Stomach (tissue), 9 donors: ENCODE results near the gene UGT2B7. TPM values are rescaled to one million over a fixed set of nuclear protein-coding genes. Genes with fewer than 3 reads are reported as not detected.

ENCODE experiments used
- DNase-seq, 2 donors: peaks; one replicate each; pipeline versions ENCODE4 v3.0.0 to v3.0.0-alpha.2; 2013 to 2019
- H3K27ac ChIP-seq, 5 donors: fragments of 200-600 bp in 4 of 5; sonication (generic) in 4 of 5; one replicate each; pipeline ENCODE4 v1.5.1; 2013 to 2019; ENCODE audit warnings: mild to moderate bottlenecking in 1 of 5, moderate library complexity in 1 of 5
- H3K27me3 ChIP-seq, 3 donors: fragments of 200-600 bp; sonication (generic); one replicate each; pipeline ENCODE4 v1.5.1; 2017 to 2019; ENCODE audit warnings: mixed run types in 1 of 3
- H3K36me3 ChIP-seq, 4 donors: fragments of 200-600 bp; sonication (generic); 1 replicate in 3 of 4; 2 replicates in 1 of 4; pipeline ENCODE4 v1.5.1; 2016 to 2019
- H3K4me1 ChIP-seq, 4 donors: fragments of 200-600 bp; sonication (generic); one replicate each; pipeline ENCODE4 v1.5.1; 2016 to 2019
- H3K4me3 ChIP-seq, 4 donors: fragments of 200-600 bp; sonication (generic) in 3 of 4; one replicate each; pipeline ENCODE4 v1.5.1; 2016 to 2019; ENCODE audit warnings: mild to moderate bottlenecking in 1 of 4
- H3K9me3 ChIP-seq, 4 donors: fragments of 200-600 bp; sonication (generic); one replicate each; pipeline ENCODE4 v1.5.1; 2016 to 2019
- CTCF ChIP-seq, 7 experiments: fragments of 450-650 bp in 4 of 7; fragments of 200-600 bp in 3 of 7; sonication (generic) in 3 of 7; IDR thresholded peaks; one replicate each; pipeline ENCODE4 v1.5.1; 2016 to 2019; ENCODE audit warnings: antibody characterized with exemption in 7 of 7, control low read depth in 2 of 7, mild to moderate bottlenecking in 1 of 7
- EP300 ChIP-seq: sonication (generic); formaldehyde crosslinking; IDR thresholded peaks from one replicate; pipeline ENCODE4 v1.6.1; 2017; ENCODE audit warnings: antibody characterized with exemption
- POLR2A ChIP-seq, 4 donors: fragments of 450-650 bp; IDR thresholded peaks; one replicate each; pipeline ENCODE4 v1.6.1; 2016; ENCODE audit warnings: antibody characterized with exemption in 4 of 4, control low read depth in 2 of 4, mild to moderate bottlenecking in 1 of 4, moderate library complexity in 1 of 4
- POLR2AphosphoS5 ChIP-seq, 3 donors: sonication (generic); formaldehyde crosslinking; IDR thresholded peaks; one replicate each; pipeline ENCODE4 v1.6.1; 2016; ENCODE audit warnings: antibody characterized with exemption in 3 of 3
- WGBS, 5 donors: extraction: QIAGEN DNeasy Blood & Tissue Kit in 3 of 5; methylation state at CpG; one replicate each; pipeline versions ENCODE4 v1.1.5 to v1.1.7; 2013 to 2018; 5-methylcytosine and 5-hydroxymethylcytosine counted together
- intact Hi-C: fragments of 100-400 bp; cut with DNase I; formaldehyde crosslinking; loops from one replicate; pipeline ENCODE4 v1.15.1; 2023; ENCODE audit warnings: low total_unique reads
- polyA plus RNA-seq, 3 donors: library from polyadenylated mRNA; stranded (reverse); fragments of 200-250 nt; gene quantifications; one replicate each; pipeline ENCODE4 v1.2.3, GENCODE V29; 2013
- total RNA-seq, 5 donors: library from RNA; depleted of rRNA; stranded (reverse); fragments of >200 nt; gene quantifications; one replicate each; pipeline versions ENCODE4 v1.1.0 to v1.2.3, GENCODE V29; 2014 to 2016
- donor health status: healthy with polysubstance abuse.
- donor health status: Bipolar disorder and iron deficiency.
- donor health status: healthy.

UGT2B7 gene
- total and polyA plus RNA-seq, 8 donors: 0.08 to 1.8 (median 0.34) TPM; not detected in 4

- Histone ChIP-seq H3K4me3 (no peak overlapping the region), H3K27me3 (no peaks in the 10 kb centered on the region), H3K4me1 (peaks cover 0 to 16% (median 4%) of the 10 kb centered on the region in 4 donors), H3K36me3 (no peaks in the 10 kb centered on the region), H3K27ac (no peak overlapping the region), H3K9me3 (no peaks in the 10 kb centered on the region)
- TF ChIP-seq POLR2A (IDR thresholded peaks at IDR 0.05) (no peak), POLR2AphosphoS5 (IDR thresholded peaks at IDR 0.05) (no peak), EP300 (no peak), CTCF (IDR thresholded peaks at IDR 0.05) (no peak)
- intact Hi-C loops: no loop called here
- WGBS, 5 donors: 67 to 83% (median 76%) methylated on average over 6 of the region's 6 CpGs
- no peak for DNase-seq
Measured at GRCh38 chr4:69092980-69093568, 3.2 kb upstream of the UGT2B7 start.

GRCh38 chr4:69093681-69094080 lies 2.6 kb upstream of the UGT2B7 start:
- Histone ChIP-seq H3K36me3 (no peaks in the 10 kb centered on the region), H3K9me3 (no peaks in the 10 kb centered on the region), H3K27ac (no peak overlapping the region), H3K27me3 (no peaks in the 10 kb centered on the region), H3K4me1 (peaks cover 0 to 16% (median 4%) of the 10 kb centered on the region in 4 donors), H3K4me3 (no peak overlapping the region)
- intact Hi-C loops: no loop called here
- 80 to 95% (median 91%) methylated on average over 3 of the region's 3 CpGs for WGBS, 5 donors
- no peak for TF ChIP-seq POLR2A (IDR thresholded peaks at IDR 0.05)
- no peak for TF ChIP-seq EP300
- TF ChIP-seq CTCF (IDR thresholded peaks at IDR 0.05): no peak
- no peak for TF ChIP-seq POLR2AphosphoS5 (IDR thresholded peaks at IDR 0.05)
- DNase-seq: no peak

- 2 to 12% (median 5%) methylated on average over 2 of the region's 2 CpGs for WGBS, 5 donors
- H3K9me3 ChIP-seq: no peaks in the 10 kb centered on the region
- H3K27ac ChIP-seq: no peak overlapping the region
- H3K27me3 ChIP-seq: no peaks in the 10 kb centered on the region
- no peak for TF ChIP-seq POLR2A (IDR thresholded peaks at IDR 0.05)
- TF ChIP-seq POLR2AphosphoS5 (IDR thresholded peaks at IDR 0.05): no peak
- no peak for TF ChIP-seq CTCF (IDR thresholded peaks at IDR 0.05)
- no peak for TF ChIP-seq EP300
- peaks cover 0 to 16% (median 4%) of the 10 kb centered on the region in 4 donors for H3K4me1 ChIP-seq
- H3K36me3 ChIP-seq: no peaks in the 10 kb centered on the region
- DNase-seq: peak in 1 of 2 donors; percentile 69
- H3K4me3 ChIP-seq: no peak overlapping the region
- intact Hi-C loops: no loop called here
Measured at GRCh38 chr4:69095301-69095731, 958 bp upstream of the UGT2B7 start.

- H3K4me3 ChIP-seq: no peak overlapping the region
- intact Hi-C loops: no loop called here
- H3K27ac ChIP-seq: no peak overlapping the region
- H3K4me1 ChIP-seq: peaks cover 0 to 16% (median 4%) of the 10 kb centered on the region in 4 donors
- peak in 1 of 2 donors; percentile 31 for DNase-seq
- H3K27me3 ChIP-seq: no peaks in the 10 kb centered on the region
- 61 to 71% (median 67%) methylated on average over 3 of the region's 3 CpGs for WGBS, 5 donors
- no peaks in the 10 kb centered on the region for H3K36me3 ChIP-seq
- TF ChIP-seq EP300: no peak
- TF ChIP-seq POLR2AphosphoS5 (IDR thresholded peaks at IDR 0.05): no peak
- no peak for TF ChIP-seq CTCF (IDR thresholded peaks at IDR 0.05)
- no peak for TF ChIP-seq POLR2A (IDR thresholded peaks at IDR 0.05)
- H3K9me3 ChIP-seq: no peaks in the 10 kb centered on the region
Measured at GRCh38 chr4:69096810-69097209, 536 bp downstream of the UGT2B7 start.
